Measurements from ENCODE around the gene GALK1.

GALK1 gene

DNA sequence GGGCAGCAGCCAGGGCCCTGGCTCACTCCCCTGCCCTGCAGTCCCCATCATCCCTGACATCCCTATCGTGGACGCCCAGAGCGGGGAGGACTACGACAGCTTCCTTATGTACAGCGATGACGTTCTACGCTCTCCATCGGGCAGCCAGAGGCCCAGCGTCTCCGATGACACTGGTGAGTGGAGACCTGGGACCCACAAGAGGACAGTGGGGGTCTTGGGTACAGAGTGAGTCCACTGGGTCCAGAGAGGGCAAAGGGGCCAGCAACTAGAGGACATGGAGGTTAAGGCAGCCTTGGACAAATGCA lies 12.6 kb downstream of the GALK1 start:
- DNase-seq (ENCODE audit: extremely low read depth, low read depth), result no peak
- TF ChIP-seq, protein P1, sequence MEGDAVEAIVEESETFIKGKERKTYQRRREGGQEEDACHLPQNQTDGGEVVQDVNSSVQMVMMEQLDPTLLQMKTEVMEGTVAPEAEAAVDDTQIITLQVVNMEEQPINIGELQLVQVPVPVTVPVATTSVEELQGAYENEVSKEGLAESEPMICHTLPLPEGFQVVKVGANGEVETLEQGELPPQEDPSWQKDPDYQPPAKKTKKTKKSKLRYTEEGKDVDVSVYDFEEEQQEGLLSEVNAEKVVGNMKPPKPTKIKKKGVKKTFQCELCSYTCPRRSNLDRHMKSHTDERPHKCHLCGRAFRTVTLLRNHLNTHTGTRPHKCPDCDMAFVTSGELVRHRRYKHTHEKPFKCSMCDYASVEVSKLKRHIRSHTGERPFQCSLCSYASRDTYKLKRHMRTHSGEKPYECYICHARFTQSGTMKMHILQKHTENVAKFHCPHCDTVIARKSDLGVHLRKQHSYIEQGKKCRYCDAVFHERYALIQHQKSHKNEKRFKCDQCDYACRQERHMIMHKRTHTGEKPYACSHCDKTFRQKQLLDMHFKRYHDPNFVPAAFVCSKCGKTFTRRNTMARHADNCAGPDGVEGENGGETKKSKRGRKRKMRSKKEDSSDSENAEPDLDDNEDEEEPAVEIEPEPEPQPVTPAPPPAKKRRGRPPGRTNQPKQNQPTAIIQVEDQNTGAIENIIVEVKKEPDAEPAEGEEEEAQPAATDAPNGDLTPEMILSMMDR (IDR thresholded peaks at IDR 0.05; ENCODE audit: low read depth, low read length, missing control alignments), result no peak
- H3K4me3 ChIP-seq (replicated peaks; ENCODE audit: low read depth, low read length), result no peak overlapping the region

DNA sequence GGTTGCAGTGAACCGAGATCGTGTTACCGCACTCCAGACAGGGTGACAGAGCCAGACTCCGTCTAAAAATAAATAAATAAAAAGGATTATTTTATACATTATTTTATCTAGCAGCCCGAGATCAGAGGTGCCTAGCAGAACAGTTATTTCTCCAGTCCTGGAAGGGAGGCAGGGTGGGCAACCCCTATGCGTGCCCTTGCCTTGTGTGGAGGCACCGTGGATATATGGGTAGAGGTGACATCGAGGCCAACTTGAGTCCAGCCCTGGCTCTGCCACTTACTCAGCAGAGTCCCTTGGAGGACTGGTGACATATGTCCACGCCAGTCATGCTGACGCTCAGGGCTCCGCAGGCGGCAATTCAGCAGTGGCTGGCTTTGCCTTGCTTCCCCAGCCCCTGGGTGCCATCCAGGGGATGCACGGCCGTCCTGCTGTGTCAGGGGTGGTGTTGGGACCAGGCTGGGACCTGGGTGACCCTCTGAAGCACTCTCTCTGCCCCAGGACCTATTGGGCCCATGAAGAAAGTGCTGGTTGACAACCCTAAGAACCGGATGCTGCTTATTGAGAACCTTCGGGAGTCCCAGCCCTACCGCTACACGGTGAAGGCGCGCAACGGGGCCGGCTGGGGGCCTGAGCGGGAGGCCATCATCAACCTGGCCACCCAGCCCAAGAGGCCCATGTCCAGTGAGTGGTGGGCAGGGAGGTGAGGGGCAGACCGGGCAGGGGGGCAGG lies 13.2 kb downstream of the GALK1 start:
- H3K4me3 ChIP-seq (replicated peaks; ENCODE audit: low read depth, low read length), result no peak overlapping the region
- TF ChIP-seq, protein P1 (IDR thresholded peaks at IDR 0.05; ENCODE audit: low read depth, low read length, missing control alignments), result no peak
- DNase-seq (ENCODE audit: extremely low read depth, low read depth), result no peak

DNA sequence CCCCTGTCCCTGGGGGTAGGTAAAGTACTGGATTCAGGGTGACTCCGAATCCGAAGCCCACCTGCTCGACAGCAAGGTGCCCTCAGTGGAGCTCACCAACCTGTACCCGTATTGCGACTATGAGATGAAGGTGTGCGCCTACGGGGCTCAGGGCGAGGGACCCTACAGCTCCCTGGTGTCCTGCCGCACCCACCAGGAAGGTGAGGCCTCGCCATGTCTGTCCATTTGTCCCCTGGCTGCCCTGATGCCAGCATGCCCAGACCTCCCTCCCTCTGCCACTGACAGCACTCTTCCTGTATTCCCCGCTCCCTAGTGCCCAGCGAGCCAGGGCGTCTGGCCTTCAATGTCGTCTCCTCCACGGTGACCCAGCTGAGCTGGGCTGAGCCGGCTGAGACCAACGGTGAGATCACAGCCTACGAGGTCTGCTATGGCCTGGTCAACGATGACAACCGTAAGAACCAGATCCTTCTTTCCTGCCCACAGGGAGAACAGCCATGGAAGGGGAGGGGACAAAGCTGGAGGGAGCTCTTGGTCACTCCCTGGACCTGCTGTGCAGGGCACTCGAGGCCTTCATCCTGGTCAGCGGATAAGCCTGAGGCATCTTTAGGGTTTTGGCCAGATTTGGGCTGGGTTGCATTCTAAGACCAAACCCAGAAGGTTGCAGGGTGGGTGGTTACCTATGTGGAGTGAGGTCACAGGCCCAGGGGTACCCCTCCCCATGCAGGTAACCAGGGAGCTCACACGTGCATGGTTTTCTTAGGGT lies 14.2 kb downstream of the GALK1 start:
- H3K4me3 ChIP-seq (replicated peaks; ENCODE audit: low read depth, low read length), result no peak overlapping the region
- DNase-seq (ENCODE audit: extremely low read depth, low read depth), result no peak
- TF ChIP-seq, protein P1 (IDR thresholded peaks at IDR 0.05; ENCODE audit: low read depth, low read length, missing control alignments), result no peak

DNA sequence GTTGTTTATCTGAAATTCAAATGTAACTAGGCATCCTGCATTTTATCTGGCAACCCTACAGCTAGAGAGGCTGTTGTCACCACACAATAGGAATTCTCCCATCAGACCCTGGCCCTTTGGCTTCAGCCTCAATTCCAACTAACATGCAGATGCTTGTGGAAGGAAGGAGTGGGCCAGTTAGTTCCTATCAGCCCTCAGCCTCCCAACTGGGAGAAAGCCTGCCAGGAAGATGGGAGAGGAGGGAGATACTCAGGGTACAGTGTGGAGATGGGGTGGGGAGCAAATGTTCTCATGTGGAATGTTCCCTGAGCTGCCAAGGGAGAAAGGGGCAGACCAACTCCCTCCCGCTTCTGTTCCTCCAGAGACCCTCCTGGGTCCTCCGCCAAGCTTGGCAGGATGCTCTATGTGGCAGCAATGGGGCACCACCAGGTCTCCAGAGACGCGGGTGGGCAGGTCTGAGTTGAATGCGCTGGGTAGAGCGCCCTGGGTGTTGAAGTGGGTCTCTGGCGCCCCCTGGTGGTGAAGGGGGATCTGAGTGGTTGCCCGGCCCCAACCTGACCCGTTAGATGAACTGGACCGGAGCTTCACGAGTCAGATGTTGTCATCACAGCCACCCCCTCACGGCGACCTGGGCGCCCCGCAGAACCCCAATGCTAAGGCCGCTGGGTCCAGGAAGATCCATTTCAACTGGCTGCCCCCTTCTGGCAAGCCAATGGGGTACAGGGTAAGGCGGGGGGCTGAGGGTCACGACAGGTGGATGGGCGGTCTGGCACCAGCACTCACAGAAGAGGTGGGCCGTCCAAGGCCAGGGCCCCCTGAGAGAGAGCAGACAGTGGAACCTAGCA lies 15.2 kb downstream of the GALK1 start:
- no peak for DNase-seq (ENCODE audit: extremely low read depth, low read depth)
- no peak overlapping the region for H3K4me3 ChIP-seq (replicated peaks; ENCODE audit: low read depth, low read length)
- TF ChIP-seq, protein P1 (IDR thresholded peaks at IDR 0.05; ENCODE audit: low read depth, low read length, missing control alignments), result peak; percentile 90

DNA sequence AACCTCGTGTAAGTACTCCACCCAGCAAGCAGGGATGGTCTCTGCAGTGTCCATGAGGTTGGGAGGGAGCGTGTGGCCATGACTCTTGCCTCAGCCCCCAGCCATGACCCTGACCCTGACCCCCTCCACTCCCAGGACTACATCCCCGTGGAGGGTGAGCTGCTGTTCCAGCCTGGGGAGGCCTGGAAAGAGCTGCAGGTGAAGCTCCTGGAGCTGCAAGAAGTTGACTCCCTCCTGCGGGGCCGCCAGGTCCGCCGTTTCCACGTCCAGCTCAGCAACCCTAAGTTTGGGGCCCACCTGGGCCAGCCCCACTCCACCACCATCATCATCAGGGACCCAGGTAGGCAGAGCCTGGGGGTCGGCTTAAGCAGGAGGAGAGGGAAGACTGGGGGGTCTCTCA lies 16.3 kb downstream of the GALK1 start:
- no peak for DNase-seq (ENCODE audit: extremely low read depth, low read depth)
- no peak overlapping the region for H3K4me3 ChIP-seq (replicated peaks; ENCODE audit: low read depth, low read length)
- TF ChIP-seq, protein P1 (IDR thresholded peaks at IDR 0.05; ENCODE audit: low read depth, low read length, missing control alignments), result no peak

DNA sequence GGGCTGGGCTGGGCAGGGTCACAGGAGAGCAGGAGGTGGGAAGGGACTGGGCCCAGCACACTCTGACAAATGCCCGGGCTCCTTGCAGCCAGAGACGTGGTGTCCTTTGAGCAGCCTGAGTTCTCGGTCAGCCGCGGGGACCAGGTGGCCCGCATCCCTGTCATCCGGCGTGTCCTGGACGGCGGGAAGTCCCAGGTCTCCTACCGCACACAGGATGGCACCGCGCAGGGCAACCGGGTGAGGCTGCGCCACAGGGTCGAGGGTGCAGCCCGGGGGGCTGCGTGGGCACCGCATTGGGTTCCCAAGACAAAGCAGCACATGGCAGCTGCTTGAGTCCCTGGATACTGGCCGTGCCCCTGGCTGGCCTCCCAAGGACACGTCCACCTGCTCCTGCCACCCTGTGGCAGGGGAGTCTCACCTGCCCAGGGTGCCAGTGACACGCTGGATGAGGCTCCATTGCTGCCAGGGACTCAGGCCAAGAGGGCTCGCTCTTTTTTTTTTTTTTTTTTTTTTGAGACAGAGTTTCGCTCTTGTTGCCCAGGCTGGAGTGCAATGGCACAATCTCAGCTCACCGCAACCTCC lies 21.3 kb downstream of the GALK1 start:
- TF ChIP-seq, protein P1 (IDR thresholded peaks at IDR 0.05; ENCODE audit: low read depth, low read length, missing control alignments), result no peak
- DNase-seq (ENCODE audit: extremely low read depth, low read depth), result no peak
- H3K4me3 ChIP-seq (replicated peaks; ENCODE audit: low read depth, low read length), result no peak overlapping the region

All from HFF-Myc (cell line).